Fibroblast of skin of scalp (primary cell): ENCODE measurements around the gene CHRM2.

ENCODE experiments used
- DNase-seq: peaks from one replicate; pipeline ENCODE4 v3.0.0-alpha.2; 2013

The CHRM2 gene

DNA sequence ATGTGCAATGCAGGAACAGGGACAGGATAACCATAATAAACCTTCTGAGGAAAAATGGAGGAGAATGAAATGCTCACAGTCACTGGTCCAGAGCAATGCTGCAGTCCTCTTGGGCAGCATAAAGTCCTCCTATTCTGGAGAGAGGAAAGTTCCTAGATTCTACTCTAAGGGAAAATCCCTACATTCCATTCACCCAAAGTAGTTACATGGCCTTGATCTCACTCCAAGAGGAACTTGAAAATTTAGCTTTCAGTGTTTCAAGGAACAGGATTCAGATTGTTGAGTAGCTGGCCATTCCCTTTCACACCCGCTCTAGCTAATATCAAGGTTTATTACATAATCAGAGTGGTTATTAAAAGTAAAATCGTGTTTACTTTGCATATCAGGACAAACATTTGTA lies 168.3 kb downstream of the CHRM2 start:
- DNase-seq = no peak

DNA sequence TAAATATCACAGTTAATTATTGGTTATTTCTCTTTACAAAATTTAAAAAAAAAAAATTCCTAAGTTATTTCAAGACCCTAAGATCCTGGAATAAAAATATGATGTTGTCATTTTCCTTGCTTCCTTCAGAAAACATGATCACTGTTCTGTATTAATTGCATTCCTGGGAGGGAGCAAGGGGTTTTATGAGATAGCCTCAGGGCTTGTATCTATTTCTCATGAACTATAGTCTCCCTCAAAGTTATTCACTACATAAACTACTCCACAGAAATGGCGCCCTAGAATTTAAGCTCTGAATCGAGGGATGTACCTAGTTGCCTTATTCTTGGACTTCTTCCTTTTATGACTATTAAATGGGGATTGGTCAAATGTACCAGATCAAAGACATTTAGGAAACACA lies 170.3 kb downstream of the CHRM2 start:
- DNase-seq = no peak

- no peak for DNase-seq
Measured at GRCh38 chr7:137040745-137041144, 172.3 kb downstream of the CHRM2 start.

- DNase-seq = no peak
Measured at GRCh38 chr7:137045573-137045972, 177.1 kb downstream of the CHRM2 start.

GRCh38 chr7:137069249-137069963 lies 201.0 kb downstream of the CHRM2 start:
- DNase-seq = no peak
